Measurements from ENCODE around the gene RAB9A.
A peak's percentile ranks its signal among the peaks of the same experiment; 100 is the strongest.
"Not testable (repeated sequence)": the region's sequence is repeated elsewhere in the genome, so short reads cannot be mapped to it uniquely, and the experiment has no call there.

Gene RAB9A, protein sequence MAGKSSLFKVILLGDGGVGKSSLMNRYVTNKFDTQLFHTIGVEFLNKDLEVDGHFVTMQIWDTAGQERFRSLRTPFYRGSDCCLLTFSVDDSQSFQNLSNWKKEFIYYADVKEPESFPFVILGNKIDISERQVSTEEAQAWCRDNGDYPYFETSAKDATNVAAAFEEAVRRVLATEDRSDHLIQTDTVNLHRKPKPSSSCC

DNA sequence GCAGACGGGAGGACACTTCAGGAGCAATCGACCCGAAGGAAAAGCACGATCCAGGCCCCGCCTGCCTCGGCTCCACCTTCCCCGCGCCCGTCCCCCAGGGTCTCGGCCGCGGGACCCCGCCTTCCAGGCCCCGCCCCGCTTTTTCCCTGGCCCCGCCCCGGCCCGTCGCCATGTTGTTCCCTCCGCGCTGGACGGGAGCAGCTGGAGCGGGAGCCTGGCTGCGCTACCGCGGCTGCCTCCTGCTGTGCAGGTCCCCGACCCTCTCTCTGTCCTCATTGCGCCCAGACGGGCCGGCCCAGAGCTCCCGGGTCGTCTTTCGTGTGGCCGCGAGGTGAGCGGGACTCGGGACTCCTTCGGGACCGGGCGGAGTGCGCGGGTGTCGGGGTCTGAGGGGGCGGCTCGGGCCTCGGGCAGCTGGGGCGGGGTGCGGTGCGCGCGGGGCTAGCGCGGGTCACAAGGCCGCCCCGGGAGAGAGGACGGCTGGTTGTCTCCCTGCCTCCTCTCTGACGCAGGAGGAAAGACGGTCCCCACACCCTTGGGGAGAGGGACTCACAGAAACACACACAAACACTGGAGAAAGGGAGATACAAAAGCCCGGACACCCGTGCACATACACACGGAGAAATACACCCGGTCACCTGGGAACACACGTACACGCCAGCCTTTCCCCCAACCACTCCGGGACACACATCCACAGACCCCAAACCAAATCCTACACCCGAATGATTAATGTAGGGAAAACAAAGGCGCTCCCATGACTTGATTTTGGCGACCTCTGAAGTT lies at the start of gene RAB9A:
TSS of gene RAB9A (plus strand) at position 171 of the 783 bp plus-strand sequence. CDS start 19,619 bp downstream, outside the sequence.
- in situ Hi-C loops (cut with MboI; ENCODE audit: low pct_unique_long_range_greater_than_20kb, low sequenced_read_pairs): no loop called here
- peak; percentile 80 for DNase-seq

- in situ Hi-C loops (cut with MboI; ENCODE audit: low pct_unique_long_range_greater_than_20kb, low sequenced_read_pairs): loop anchor here (25.0 kb wide), 1 partner anchor 129 kb away; no protein-coding TSS in a partner anchor
- not testable (repeated sequence) for DNase-seq
These were observed 47.2 kb upstream of the RAB9A start for GRCh38 chrX:13641684-13642083.

DNA sequence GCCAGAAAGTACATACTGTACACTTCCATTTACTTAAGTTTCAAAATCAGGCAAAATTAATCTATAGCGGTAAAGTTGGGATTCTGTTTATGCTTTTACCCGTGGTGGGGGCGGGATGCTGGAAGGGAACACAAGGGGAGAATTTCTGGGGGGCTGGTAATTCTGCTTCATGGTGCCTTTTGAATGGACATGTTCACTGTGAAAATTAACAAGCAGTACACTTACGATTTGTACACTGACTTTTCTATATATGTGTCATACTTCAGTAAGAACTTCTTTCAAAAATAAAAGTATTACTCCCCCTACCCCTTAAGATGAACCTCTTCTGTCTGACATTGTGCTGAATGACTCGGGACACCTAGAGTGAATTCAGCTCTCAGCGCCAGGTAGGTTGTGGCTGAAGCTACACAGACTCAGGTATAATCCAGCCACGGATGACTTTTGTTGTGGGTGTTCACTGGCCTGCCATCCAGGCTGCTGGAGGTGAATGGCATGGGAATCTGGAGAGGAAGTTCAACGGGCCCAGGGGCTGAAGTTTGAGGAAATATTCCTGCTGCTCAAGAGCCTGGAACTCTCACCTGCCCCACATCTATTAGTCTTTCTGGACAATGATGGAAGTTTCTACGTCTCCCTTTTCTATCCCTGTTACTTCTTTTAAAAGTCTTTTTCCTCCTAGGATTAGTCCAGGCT lies 43.3 kb upstream of the RAB9A start:
- no peak for DNase-seq
- in situ Hi-C loops (cut with MboI; ENCODE audit: low pct_unique_long_range_greater_than_20kb, low sequenced_read_pairs): loop anchor here (25.0 kb wide), 1 partner anchor 133 kb away; no protein-coding TSS in a partner anchor

DNA sequence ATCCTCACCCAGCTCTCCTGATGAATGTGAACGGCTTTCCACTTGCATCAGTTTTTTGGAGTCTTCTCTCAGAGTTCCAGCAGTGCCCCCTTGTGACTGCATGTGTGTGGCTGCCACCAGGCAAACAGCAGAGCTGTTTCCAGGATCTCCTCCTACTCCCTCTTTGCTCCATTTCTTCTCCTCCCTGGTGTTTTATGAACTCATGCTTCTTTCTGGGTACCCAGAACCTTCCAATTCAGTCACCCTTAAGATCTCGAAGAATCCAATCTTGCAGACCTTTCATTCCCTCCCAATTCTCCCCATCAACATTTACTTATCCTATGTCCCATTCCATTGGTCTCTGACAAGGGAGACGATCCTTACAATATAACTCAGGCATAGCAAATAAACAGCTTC lies 42.8 kb upstream of the RAB9A start:
- peak; percentile 69 for DNase-seq
- in situ Hi-C loops (cut with MboI; ENCODE audit: low pct_unique_long_range_greater_than_20kb, low sequenced_read_pairs): loop anchor here (25.0 kb wide), 1 partner anchor 134 kb away; no protein-coding TSS in a partner anchor

DNA sequence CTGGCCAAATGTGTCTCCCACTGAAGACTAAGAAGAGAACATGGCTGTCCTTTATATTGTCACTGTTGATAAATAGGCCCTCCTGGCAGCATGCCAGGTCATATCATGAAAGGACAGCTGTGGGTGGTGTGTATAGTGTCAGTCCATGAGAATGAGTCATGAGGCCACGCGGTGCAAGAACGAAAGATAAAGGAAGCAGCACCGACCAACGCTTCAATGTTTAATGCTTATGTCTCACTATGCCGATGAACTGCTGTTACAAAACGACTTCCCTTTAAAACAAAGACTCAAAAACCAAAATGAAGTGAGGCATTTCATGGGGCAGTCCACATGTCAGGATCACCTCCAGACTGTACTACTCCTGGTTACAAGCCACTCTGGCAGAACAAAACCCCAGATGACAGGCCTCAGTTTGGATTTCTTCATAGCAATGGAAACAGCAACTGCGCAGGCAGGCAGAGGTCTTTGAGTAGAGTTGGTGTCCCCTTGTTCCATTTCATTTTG lies 41.2 kb upstream of the RAB9A start:
- in situ Hi-C loops (cut with MboI; ENCODE audit: low pct_unique_long_range_greater_than_20kb, low sequenced_read_pairs): loop anchor here (25.0 kb wide), 1 partner anchor 135 kb away; no protein-coding TSS in a partner anchor
- peak; percentile 80 for DNase-seq

DNA sequence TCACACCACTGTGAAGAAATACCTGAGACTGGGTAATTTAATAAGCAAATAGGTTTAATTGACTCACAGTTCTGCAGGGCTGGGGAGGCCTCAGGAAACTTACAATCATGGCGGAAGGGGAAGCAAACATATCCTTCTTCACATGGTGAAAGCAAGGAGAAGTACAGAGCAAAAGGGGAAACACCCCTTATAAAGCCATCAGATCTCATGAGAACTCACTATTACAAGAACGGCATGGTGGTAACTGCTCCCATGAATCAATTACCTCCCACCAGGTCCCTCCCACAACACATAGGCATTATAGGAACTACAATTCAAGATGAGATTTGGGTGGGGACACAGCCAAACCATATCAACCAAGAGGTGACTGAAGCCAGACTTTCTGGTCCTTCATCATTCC lies 40.6 kb upstream of the RAB9A start:
- in situ Hi-C loops (cut with MboI; ENCODE audit: low pct_unique_long_range_greater_than_20kb, low sequenced_read_pairs): loop anchor here (25.0 kb wide), 1 partner anchor 136 kb away; no protein-coding TSS in a partner anchor
- DNase-seq: peak; percentile 35

DNA sequence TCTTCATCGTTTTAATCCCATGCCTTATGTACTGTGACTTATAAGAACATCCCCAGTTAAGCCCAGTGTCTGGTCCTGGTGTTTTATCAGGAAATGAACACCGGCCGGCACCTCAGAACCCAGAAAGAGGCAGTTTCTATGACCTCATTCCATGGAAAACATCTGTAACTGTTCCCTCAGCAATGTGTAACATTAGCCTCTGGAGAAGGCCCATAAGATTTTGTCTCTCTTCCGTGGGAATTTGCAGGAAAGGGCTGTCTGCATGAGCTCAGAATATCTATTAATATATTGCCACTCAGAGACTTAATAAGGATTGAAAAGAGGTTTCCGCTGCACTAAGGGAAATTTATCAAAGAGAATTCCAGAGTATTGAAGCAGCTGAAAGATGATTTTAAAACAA lies 39.1 kb upstream of the RAB9A start:
- no peak for DNase-seq
- in situ Hi-C loops (cut with MboI; ENCODE audit: low pct_unique_long_range_greater_than_20kb, low sequenced_read_pairs): loop anchor here (25.0 kb wide), 2 partner anchors 138 to 387 kb away; partner anchors contain the start of gene GEMIN8

- no peak for DNase-seq
- in situ Hi-C loops (cut with MboI; ENCODE audit: low pct_unique_long_range_greater_than_20kb, low sequenced_read_pairs): loop anchor here (25.0 kb wide), 1 partner anchor 387 kb away; the partner anchor contains the start of gene GEMIN8
These were observed 38.6 kb upstream of the RAB9A start for GRCh38 chrX:13650318-13650717.

- no peak for DNase-seq
- in situ Hi-C loops (cut with MboI; ENCODE audit: low pct_unique_long_range_greater_than_20kb, low sequenced_read_pairs): loop anchor here (25.0 kb wide), 1 partner anchor 386 kb away; the partner anchor contains the start of gene GEMIN8
These were observed 37.8 kb upstream of the RAB9A start for GRCh38 chrX:13651150-13651549.

- in situ Hi-C loops (cut with MboI; ENCODE audit: low pct_unique_long_range_greater_than_20kb, low sequenced_read_pairs): loop anchor here (25.0 kb wide), 1 partner anchor 385 kb away; the partner anchor contains the start of gene GEMIN8
- no peak for DNase-seq
These were observed 36.6 kb upstream of the RAB9A start for GRCh38 chrX:13652287-13652793.

DNA sequence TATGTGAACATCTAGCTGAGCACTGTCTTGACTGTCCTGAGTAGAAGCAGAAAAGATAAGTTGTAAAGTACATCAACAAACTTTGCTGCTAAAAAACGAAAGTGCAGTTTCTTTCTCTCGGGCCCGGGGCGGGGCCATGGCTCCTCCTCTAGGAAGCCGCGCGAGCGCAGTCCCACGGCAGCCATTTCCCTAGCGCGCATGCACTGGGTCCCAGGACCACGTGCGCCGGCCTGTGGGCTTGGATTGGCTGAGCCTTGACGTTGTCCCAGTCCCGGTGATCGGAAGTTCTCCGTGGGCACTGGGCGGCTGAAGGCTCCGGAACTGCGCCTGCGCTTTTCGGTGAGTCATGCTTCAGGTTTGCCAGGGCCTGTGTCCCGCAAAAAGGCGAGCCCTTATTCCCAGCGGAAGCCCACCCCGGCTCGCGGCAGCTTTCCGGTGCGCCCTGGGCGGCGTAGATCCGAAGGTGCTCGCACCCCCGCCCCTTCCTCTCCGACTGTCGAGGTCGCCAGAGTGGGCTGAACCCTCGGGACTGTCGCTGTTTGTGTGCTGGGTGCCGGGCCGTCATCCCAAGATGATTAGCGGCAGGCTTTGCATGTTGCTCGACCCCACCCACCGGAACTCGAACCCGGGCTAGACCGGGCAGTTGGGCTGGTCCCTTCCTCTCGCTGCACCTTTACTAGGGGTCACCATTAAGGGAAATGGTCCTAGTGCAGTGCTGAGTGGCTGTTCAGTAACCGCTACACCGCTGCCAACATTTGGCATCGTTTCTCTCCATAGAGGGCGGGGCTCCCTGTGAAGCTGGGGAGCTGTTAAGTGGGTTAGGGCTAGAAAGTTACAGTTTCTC lies 35.9 kb upstream of the RAB9A start, which contains the start of gene TCEANC:
TSS of gene TCEANC (plus strand) at position 292 of the 844 bp plus-strand sequence. CDS start 9,368 bp downstream, outside the sequence.
- in situ Hi-C loops (cut with MboI; ENCODE audit: low pct_unique_long_range_greater_than_20kb, low sequenced_read_pairs): loop anchor here (25.0 kb wide), 1 partner anchor 384 kb away; the partner anchor contains the start of gene GEMIN8

DNA sequence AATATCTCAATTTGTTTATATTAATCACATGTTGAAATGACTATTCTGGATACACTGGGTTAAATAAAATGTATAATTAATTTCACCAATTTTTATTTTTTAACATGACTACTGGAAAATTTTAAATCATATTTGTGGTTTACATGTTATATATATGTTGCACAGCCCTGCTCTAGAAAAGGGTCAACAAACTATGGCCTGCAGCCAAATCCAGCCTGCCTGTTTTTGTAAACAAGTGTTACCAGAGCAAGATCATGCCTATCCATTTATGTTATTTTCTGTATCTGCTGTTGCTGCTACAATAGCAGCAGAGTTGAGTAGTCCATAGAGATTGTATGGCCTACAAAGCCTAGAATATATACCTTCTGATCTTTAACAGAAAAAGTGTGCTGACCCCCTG lies 34.8 kb upstream of the RAB9A start:
- DNase-seq: no peak
- in situ Hi-C loops (cut with MboI; ENCODE audit: low pct_unique_long_range_greater_than_20kb, low sequenced_read_pairs): loop anchor here (25.0 kb wide), 1 partner anchor 383 kb away; the partner anchor contains the start of gene GEMIN8

More for the DNA sequence above, 35.9 kb upstream of the RAB9A start, which contains the start of gene TCEANC:
- DNase-seq: peak; percentile 98

DNA sequence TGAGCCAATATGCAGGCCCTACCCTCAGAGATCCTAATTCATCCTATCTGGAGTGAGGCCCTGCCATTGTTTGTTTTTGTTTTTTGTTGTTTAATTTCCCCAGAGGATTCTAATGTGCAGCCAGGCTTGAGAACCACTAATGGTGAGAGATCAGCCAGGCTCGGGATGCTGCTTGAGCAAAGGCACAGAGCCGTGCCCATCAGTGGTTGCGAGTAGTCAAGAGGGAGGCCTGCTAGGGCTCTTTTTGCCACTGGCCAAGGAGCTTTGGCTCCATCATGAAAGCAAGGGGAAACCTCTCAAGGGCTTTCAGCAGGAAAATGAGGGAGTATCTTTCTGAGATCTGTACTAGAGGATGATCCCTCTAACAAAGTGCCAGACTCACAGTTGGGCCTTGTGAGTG lies 33.3 kb upstream of the RAB9A start:
- in situ Hi-C loops (cut with MboI; ENCODE audit: low pct_unique_long_range_greater_than_20kb, low sequenced_read_pairs): loop anchor here (25.0 kb wide), 1 partner anchor 382 kb away; the partner anchor contains the start of gene GEMIN8
- no peak for DNase-seq

DNA sequence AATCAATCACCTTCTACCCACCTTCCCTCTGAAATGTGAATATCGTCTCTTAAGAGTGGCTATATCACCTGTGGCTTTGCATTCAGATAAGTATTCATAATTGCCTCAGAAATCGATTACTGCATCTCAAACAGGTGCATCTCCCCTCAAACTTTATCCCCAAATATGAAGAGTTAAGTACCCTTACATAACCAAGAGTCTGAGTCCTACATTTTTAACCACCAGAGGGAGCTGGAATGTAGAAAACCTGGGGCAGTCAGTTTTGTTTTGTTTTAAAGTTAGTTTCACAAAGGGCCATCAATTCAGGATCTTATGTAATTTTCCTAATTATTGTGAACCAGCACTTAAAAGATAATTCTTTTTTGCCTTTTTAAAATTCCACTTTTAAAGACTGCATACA lies 30.3 kb upstream of the RAB9A start:
- DNase-seq: peak; percentile 75
- in situ Hi-C loops (cut with MboI; ENCODE audit: low pct_unique_long_range_greater_than_20kb, low sequenced_read_pairs): loop anchor here (25.0 kb wide), 1 partner anchor 379 kb away; the partner anchor contains the start of gene GEMIN8

DNA sequence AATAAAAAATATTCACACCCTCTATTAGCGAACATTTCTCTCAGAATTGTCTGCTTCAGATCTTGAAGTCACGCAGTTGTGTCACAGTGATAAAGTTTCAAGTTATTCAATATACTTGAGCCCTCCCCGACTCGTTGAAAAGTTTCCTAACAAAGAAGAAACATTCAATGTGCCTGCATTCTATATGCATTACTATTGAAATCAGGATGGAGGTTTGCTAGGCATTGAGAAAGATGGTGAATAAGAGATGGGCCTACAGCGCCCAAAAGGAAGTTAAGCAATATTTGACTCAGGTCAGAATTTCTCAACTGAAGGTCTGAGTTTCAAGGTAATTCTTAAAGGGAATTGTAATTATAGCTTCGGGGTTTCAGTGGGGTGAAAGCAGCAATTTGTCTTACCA lies 29.9 kb upstream of the RAB9A start:
- in situ Hi-C loops (cut with MboI; ENCODE audit: low pct_unique_long_range_greater_than_20kb, low sequenced_read_pairs): loop anchor here (25.0 kb wide), 1 partner anchor 378 kb away; the partner anchor contains the start of gene GEMIN8
- peak; percentile 51 for DNase-seq

DNA sequence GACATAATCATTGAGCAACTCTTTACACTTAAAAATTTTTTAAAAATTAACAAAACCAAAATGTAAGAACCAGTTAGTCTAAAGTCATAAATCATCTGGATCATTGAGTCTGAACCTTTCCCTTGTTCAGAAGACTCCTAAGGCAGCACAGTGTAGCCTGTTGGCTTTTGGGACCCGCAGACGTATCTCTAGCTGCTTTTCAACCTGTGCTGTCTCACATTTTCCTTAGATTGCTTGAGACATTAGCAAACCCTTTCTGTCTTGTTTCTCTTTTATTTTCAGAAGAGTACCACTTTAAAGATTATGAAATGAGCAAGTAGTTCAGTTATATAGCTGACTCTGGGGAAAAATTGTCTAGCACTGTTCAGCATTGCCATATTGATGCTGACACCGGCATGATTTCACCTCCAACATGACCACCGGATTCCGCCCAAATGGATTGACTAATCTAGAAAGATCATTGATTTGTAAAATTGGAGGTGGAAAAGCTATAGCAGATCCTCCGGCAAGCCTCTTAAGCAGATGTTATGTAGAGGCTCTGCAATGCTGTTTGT lies 27.1 kb upstream of the RAB9A start:
- in situ Hi-C loops (cut with MboI; ENCODE audit: low pct_unique_long_range_greater_than_20kb, low sequenced_read_pairs): loop anchor here (25.0 kb wide), 1 partner anchor 375 kb away; the partner anchor contains the start of gene GEMIN8
- DNase-seq: no peak

DNA sequence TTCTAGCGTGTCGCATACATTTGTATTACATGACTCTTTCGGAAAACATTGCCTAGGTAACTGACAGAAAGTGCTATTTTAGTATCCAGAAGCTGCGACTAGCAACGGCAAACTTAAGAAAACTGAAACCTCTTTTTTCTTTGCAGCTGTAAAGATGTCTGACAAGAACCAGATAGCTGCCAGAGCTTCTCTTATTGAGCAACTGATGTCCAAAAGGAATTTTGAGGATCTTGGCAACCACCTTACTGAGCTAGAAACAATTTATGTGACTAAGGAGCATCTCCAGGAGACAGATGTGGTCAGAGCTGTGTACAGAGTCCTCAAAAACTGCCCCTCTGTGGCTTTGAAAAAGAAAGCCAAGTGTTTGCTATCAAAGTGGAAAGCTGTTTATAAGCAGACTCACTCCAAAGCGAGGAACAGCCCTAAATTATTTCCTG lies 26.6 kb upstream of the RAB9A start:
- DNase-seq: no peak
- in situ Hi-C loops (cut with MboI; ENCODE audit: low pct_unique_long_range_greater_than_20kb, low sequenced_read_pairs): loop anchor here (25.0 kb wide), 1 partner anchor 375 kb away; the partner anchor contains the start of gene GEMIN8
